GM23338 (cell line): ENCODE data around the gene GNAT2. TPM values are rescaled to one million over a fixed set of nuclear protein-coding genes. Genes with fewer than 3 reads are reported as not detected.

Experiments
- ATAC-seq: fragments of 200-7000 bp; cut with Tn5 transposase; 3 replicates; pipeline ENCODE4 v1.9.1; 2020
- DNase-seq: peaks from one replicate; pipeline ENCODE4 v3.0.0-alpha.2; 2015; ENCODE audit warnings: low spot score
- H2AFZ ChIP-seq: fragments of 200-600 bp; sonication (generic); 2 replicates; pipeline ENCODE4 v1.8.0; 2016; ENCODE audit warnings: antibody characterized with exemption, mild to moderate bottlenecking, moderate library complexity
- H3F3A ChIP-seq: fragments of 200-600 bp; sonication (generic); replicated peaks from 2 replicates; pipeline ENCODE4 v1.8.0; 2017; ENCODE audit warnings: antibody characterized with exemption, mixed run types, low read depth
- H3K27ac ChIP-seq: fragments of 200-600 bp; sonication (generic); 2 replicates; pipeline ENCODE4 v1.6.1; 2016; ENCODE audit warnings: low read depth
- H3K27me3 ChIP-seq: fragments of 200-600 bp; sonication (generic); 2 replicates; pipeline ENCODE4 v1.8.0; 2016; ENCODE audit warnings: mild to moderate bottlenecking, mixed run types, moderate library complexity; ENCODE audit not compliant: insufficient read depth
- H3K36me3 ChIP-seq: fragments of 200-600 bp; sonication (generic); 2 replicates; pipeline ENCODE4 v1.8.0; 2016; ENCODE audit warnings: mild to moderate bottlenecking; ENCODE audit not compliant: insufficient read depth
- H3K4me1 ChIP-seq: fragments of 200-600 bp; sonication (generic); 2 replicates; pipeline ENCODE4 v1.8.0; 2016; ENCODE audit warnings: mild to moderate bottlenecking, moderate library complexity; ENCODE audit not compliant: insufficient read depth
- H3K4me2 ChIP-seq: fragments of 200-600 bp; sonication (generic); 2 replicates; pipeline ENCODE4 v1.7.1; 2017; ENCODE audit warnings: mixed run types
- H3K4me3 ChIP-seq: fragments of 200-600 bp; sonication (generic); 2 replicates; pipeline ENCODE4 v1.6.1; 2016; ENCODE audit warnings: mixed run types
- H3K79me2 ChIP-seq: fragments of 200-600 bp; sonication (generic); replicated peaks from 2 replicates; pipeline ENCODE4 v1.8.0; 2017; ENCODE audit warnings: mild to moderate bottlenecking; ENCODE audit not compliant: insufficient read depth
- H3K9me2 ChIP-seq: fragments of 200-600 bp; sonication (generic); 2 replicates; pipeline ENCODE4 v1.8.0; 2017; ENCODE audit not compliant: insufficient read depth
- H4K20me1 ChIP-seq: fragments of 200-600 bp; sonication (generic); replicated peaks from 2 replicates; pipeline ENCODE4 v1.8.0; 2017; ENCODE audit warnings: mild to moderate bottlenecking; ENCODE audit not compliant: insufficient read depth
- H3K27ac Mint-ChIP-seq: 2 replicates; pipeline ENCODE4 v1.8.0; 2020; ENCODE audit warnings: inconsistent platforms, mild to moderate bottlenecking, moderate library complexity, mixed read lengths
- H3K27me3 Mint-ChIP-seq: 3 replicates; pipeline ENCODE4 v1.8.0; 2022; ENCODE audit warnings: low read depth, mild to moderate bottlenecking, moderate library complexity, mixed read lengths, inconsistent platforms; ENCODE audit not compliant: insufficient read depth, poor library complexity
- H3K36me3 Mint-ChIP-seq: 3 replicates; pipeline ENCODE4 v1.8.0; 2021; ENCODE audit warnings: low read depth, mild to moderate bottlenecking, inconsistent platforms, moderate library complexity, mixed read lengths
- H3K4me1 Mint-ChIP-seq: 3 replicates; pipeline ENCODE4 v1.8.0; 2020; ENCODE audit warnings: mild to moderate bottlenecking, inconsistent platforms, mixed read lengths
- H3K4me3 Mint-ChIP-seq: 3 replicates; pipeline ENCODE4 v1.8.0; 2021; ENCODE audit warnings: moderate library complexity, mild to moderate bottlenecking, inconsistent platforms, mixed read lengths
- H3K9me3 Mint-ChIP-seq: 3 replicates; pipeline ENCODE4 v1.8.0; 2020; ENCODE audit warnings: moderate library complexity, mild to moderate bottlenecking, inconsistent platforms, mixed read lengths
- CREB1 ChIP-seq: fragments of 250-450 bp; sonication (Bioruptor Pico); IDR thresholded peaks from 2 replicates; pipeline ENCODE4 v1.5.0; 2020; ENCODE audit warnings: low read depth, mild to moderate bottlenecking, moderate library complexity
- EZH2 ChIP-seq: fragments of 200-600 bp; sonication (generic); IDR thresholded peaks from one replicate; pipeline ENCODE4 v1.8.0; 2017; ENCODE audit warnings: antibody characterized with exemption, mild to moderate bottlenecking, low read depth; ENCODE audit not compliant: unreplicated experiment
- EZH2phosphoT487 ChIP-seq: fragments of 200-600 bp; sonication (generic); IDR thresholded peaks from one replicate; pipeline ENCODE4 v1.8.1; 2018; ENCODE audit warnings: antibody characterized with exemption; ENCODE audit not compliant: unreplicated experiment
- JUNB ChIP-seq: IDR thresholded peaks from one replicate; pipeline ENCODE4 v1.6.1; 2016; ENCODE audit warnings: antibody characterized with exemption; ENCODE audit not compliant: unreplicated experiment
- NANOG ChIP-seq: IDR thresholded peaks from 2 replicates; pipeline ENCODE4 v1.6.1; 2016; ENCODE audit warnings: antibody characterized with exemption, borderline replicate concordance
- POLR2AphosphoS5 ChIP-seq: IDR thresholded peaks from 2 replicates; pipeline ENCODE4 v1.6.1; 2016; ENCODE audit warnings: antibody characterized with exemption, low read depth
- REST ChIP-seq: IDR thresholded peaks from one replicate; pipeline ENCODE4 v1.6.1; 2018; ENCODE audit warnings: antibody characterized with exemption; ENCODE audit not compliant: unreplicated experiment
- STAT1 ChIP-seq: IDR thresholded peaks from one replicate; pipeline ENCODE4 v1.6.1; 2016; ENCODE audit warnings: antibody characterized with exemption; ENCODE audit not compliant: unreplicated experiment
- ZNF114 ChIP-seq: fragments of 250-450 bp; sonication (Bioruptor Pico); IDR thresholded peaks from 2 replicates; pipeline ENCODE4 v1.5.0; 2020; ENCODE audit warnings: mild to moderate bottlenecking, moderate library complexity
- ZNF331 ChIP-seq: fragments of 250-450 bp; sonication (Bioruptor Pico); IDR thresholded peaks from 2 replicates; pipeline ENCODE4 v1.5.0; 2020; ENCODE audit warnings: low read depth, mild to moderate bottlenecking, moderate library complexity
- polyA plus RNA-seq: library from polyadenylated mRNA; unstranded; fragments of >200 nt; fragmentation: Nextera tagmentation; extraction: Ambion mirVana; gene quantifications from 2 replicates; pipeline ENCODE4 v1.2.1, GENCODE V29; 2016
- total RNA-seq: library from RNA; depleted of rRNA; stranded (reverse); fragments of >200 nt; shearing (Covaris generic); gene quantifications from 2 replicates; pipeline ENCODE4 v1.2.3, GENCODE V29; 2014
- TF ChIP-seq, protein P1 (sequence below), 2 experiments: fragments of 200-600 bp in 1 of 2; sonication (generic) in 1 of 2; conservative IDR thresholded peaks; 2 replicates each; pipeline versions ENCODE4 v1.5.1 to v1.6.1; 2016 to 2017; ENCODE audit warnings: antibody characterized with exemption in 2 of 2, low read depth in 2 of 2, mild to moderate bottlenecking in 2 of 2, moderate library complexity in 1 of 2
- TF ChIP-seq, protein P2 (sequence below): fragments of 250-450 bp; sonication (Bioruptor Pico); IDR thresholded peaks from 2 replicates; pipeline ENCODE4 v1.5.0; 2020; ENCODE audit warnings: mild to moderate bottlenecking, moderate library complexity
- TF ChIP-seq, protein P3 (sequence below): IDR thresholded peaks from 2 replicates; pipeline ENCODE4 v1.6.1; 2016; ENCODE audit warnings: antibody characterized with exemption

The GNAT2 gene
- total and polyA plus RNA-seq, 2 experiments from 2014 or later, result 0.21 TPM; not detected in 1

DNA sequence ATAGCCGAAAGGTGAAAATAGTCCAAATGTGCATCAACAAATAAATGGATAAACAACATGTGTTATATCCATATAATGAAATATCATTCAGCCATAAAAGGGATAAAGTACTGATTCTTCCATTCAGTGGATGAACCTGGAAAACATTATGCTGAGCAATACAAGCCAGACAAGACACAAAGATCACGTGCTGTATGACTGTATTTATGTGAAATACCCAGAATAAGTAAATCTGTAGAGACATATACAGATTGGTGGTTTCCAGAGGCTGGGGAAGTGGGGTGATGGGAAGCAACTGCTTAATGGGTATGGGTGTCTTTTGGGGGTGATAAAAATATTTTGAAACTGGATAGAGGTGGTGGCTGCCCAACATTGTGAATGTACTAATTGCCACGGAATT lies 23.2 kb upstream of the GNAT2 start:
- H3F3A ChIP-seq, result 0 out of 2 replicates have a peak, but pooled peaks cover 6% of the 10 kb centered on the region
- H3K4me3 ChIP-seq, result no peak overlapping the region
- ATAC-seq (no peak), DNase-seq (no peak)
- peaks cover 3% of the 10 kb centered on the region for H3K4me1 Mint-ChIP-seq
- no peak overlapping the region for H3K4me3 Mint-ChIP-seq
- H3K27ac Mint-ChIP-seq, result no peak overlapping the region
- no peaks in the 10 kb centered on the region for H3K9me2 ChIP-seq
- no peaks in the 10 kb centered on the region for H3K79me2 ChIP-seq
- peaks cover 10% of the 10 kb centered on the region for H3K27me3 Mint-ChIP-seq
- H3K4me2 ChIP-seq, result peak overlapping the region; percentile 49; the same call in 1 of the 2 replicates
- H3K9me3 Mint-ChIP-seq, result no peaks in the 10 kb centered on the region
- H3K27me3 ChIP-seq, result no peaks in the 10 kb centered on the region
- TF ChIP-seq JUNB, result no peak
- no peak for TF ChIP-seq ZNF331 (CRISPR knock-in tag)
- no peak for TF ChIP-seq REST
- no peak for TF ChIP-seq EZH2phosphoT487
- TF ChIP-seq, protein P1, sequence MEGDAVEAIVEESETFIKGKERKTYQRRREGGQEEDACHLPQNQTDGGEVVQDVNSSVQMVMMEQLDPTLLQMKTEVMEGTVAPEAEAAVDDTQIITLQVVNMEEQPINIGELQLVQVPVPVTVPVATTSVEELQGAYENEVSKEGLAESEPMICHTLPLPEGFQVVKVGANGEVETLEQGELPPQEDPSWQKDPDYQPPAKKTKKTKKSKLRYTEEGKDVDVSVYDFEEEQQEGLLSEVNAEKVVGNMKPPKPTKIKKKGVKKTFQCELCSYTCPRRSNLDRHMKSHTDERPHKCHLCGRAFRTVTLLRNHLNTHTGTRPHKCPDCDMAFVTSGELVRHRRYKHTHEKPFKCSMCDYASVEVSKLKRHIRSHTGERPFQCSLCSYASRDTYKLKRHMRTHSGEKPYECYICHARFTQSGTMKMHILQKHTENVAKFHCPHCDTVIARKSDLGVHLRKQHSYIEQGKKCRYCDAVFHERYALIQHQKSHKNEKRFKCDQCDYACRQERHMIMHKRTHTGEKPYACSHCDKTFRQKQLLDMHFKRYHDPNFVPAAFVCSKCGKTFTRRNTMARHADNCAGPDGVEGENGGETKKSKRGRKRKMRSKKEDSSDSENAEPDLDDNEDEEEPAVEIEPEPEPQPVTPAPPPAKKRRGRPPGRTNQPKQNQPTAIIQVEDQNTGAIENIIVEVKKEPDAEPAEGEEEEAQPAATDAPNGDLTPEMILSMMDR (conservative IDR thresholded peaks at IDR 0.05; ENCODE audit: low read depth in 2 of 2), result no peak
- TF ChIP-seq EZH2, result no peak
- no peak for TF ChIP-seq ZNF114 (CRISPR knock-in tag)
- TF ChIP-seq, protein P2, sequence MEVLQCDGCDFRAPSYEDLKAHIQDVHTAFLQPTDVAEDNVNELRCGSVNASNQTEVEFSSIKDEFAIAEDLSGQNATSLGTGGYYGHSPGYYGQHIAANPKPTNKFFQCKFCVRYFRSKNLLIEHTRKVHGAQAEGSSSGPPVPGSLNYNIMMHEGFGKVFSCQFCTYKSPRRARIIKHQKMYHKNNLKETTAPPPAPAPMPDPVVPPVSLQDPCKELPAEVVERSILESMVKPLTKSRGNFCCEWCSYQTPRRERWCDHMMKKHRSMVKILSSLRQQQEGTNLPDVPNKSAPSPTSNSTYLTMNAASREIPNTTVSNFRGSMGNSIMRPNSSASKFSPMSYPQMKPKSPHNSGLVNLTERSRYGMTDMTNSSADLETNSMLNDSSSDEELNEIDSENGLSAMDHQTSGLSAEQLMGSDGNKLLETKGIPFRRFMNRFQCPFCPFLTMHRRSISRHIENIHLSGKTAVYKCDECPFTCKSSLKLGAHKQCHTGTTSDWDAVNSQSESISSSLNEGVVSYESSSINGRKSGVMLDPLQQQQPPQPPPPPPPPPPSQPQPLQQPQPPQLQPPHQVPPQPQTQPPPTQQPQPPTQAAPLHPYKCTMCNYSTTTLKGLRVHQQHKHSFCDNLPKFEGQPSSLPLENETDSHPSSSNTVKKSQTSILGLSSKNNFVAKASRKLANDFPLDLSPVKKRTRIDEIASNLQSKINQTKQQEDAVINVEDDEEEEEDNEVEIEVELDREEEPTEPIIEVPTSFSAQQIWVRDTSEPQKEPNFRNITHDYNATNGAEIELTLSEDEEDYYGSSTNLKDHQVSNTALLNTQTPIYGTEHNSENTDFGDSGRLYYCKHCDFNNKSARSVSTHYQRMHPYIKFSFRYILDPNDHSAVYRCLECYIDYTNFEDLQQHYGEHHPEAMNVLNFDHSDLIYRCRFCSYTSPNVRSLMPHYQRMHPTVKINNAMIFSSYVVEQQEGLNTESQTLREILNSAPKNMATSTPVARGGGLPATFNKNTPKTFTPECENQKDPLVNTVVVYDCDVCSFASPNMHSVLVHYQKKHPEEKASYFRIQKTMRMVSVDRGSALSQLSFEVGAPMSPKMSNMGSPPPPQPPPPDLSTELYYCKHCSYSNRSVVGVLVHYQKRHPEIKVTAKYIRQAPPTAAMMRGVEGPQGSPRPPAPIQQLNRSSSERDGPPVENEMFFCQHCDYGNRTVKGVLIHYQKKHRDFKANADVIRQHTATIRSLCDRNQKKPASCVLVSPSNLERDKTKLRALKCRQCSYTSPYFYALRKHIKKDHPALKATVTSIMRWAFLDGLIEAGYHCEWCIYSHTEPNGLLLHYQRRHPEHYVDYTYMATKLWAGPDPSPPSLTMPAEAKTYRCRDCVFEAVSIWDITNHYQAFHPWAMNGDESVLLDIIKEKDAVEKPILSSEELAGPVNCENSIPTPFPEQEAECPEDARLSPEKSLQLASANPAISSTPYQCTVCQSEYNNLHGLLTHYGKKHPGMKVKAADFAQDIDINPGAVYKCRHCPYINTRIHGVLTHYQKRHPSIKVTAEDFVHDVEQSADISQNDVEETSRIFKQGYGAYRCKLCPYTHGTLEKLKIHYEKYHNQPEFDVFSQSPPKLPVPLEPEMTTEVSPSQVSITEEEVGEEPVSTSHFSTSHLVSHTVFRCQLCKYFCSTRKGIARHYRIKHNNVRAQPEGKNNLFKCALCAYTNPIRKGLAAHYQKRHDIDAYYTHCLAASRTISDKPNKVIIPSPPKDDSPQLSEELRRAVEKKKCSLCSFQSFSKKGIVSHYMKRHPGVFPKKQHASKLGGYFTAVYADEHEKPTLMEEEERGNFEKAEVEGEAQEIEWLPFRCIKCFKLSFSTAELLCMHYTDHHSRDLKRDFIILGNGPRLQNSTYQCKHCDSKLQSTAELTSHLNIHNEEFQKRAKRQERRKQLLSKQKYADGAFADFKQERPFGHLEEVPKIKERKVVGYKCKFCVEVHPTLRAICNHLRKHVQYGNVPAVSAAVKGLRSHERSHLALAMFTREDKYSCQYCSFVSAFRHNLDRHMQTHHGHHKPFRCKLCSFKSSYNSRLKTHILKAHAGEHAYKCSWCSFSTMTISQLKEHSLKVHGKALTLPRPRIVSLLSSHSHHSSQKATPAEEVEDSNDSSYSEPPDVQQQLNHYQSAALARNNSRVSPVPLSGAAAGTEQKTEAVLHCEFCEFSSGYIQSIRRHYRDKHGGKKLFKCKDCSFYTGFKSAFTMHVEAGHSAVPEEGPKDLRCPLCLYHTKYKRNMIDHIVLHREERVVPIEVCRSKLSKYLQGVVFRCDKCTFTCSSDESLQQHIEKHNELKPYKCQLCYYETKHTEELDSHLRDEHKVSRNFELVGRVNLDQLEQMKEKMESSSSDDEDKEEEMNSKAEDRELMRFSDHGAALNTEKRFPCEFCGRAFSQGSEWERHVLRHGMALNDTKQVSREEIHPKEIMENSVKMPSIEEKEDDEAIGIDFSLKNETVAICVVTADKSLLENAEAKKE (CRISPR knock-in tag), result no peak
- no peak for TF ChIP-seq STAT1
- no peak for TF ChIP-seq POLR2AphosphoS5
- TF ChIP-seq, protein P3, sequence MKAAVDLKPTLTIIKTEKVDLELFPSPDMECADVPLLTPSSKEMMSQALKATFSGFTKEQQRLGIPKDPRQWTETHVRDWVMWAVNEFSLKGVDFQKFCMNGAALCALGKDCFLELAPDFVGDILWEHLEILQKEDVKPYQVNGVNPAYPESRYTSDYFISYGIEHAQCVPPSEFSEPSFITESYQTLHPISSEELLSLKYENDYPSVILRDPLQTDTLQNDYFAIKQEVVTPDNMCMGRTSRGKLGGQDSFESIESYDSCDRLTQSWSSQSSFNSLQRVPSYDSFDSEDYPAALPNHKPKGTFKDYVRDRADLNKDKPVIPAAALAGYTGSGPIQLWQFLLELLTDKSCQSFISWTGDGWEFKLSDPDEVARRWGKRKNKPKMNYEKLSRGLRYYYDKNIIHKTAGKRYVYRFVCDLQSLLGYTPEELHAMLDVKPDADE, result no peak
- TF ChIP-seq CREB1 (CRISPR knock-in tag), result no peak
- TF ChIP-seq NANOG, result no peak
- H3K36me3 Mint-ChIP-seq, result no peaks in the 10 kb centered on the region
- no peaks in the 10 kb centered on the region for H3K36me3 ChIP-seq
- H3K27ac ChIP-seq, result no peak overlapping the region
- 0 out of 2 replicates have a peak overlapping the region, but pooled peaks have one; percentile 57 for H2AFZ ChIP-seq
- no peaks in the 10 kb centered on the region; the same call in 1 of the 2 replicates for H4K20me1 ChIP-seq
- no peaks in the 10 kb centered on the region for H3K4me1 ChIP-seq
